ENCODE results near the gene CES4A.

- TF ChIP-seq CTCF (optimal IDR thresholded peaks at IDR 0.05 in 1 of 3, IDR thresholded peaks at IDR 0.05 in 1 of 3, conservative IDR thresholded peaks at IDR 0.05 in 1 of 3; ENCODE audit: extremely low read depth in 1 of 3, insufficient read depth in 2 of 3, low read length in 3 of 3) (no peak), EZH2 (IDR thresholded peaks at IDR 0.05; ENCODE audit: low read length) (no peak)
These were observed 45.4 kb upstream of the CES4A start for GRCh38 chr16:66942981-66943380.
